Measurements from ENCODE around the gene TRAPPC8.
"Not testable (repeated sequence)": the region's sequence is repeated elsewhere in the genome, so short reads cannot be mapped to it uniquely, and the experiment has no call there.

DNA sequence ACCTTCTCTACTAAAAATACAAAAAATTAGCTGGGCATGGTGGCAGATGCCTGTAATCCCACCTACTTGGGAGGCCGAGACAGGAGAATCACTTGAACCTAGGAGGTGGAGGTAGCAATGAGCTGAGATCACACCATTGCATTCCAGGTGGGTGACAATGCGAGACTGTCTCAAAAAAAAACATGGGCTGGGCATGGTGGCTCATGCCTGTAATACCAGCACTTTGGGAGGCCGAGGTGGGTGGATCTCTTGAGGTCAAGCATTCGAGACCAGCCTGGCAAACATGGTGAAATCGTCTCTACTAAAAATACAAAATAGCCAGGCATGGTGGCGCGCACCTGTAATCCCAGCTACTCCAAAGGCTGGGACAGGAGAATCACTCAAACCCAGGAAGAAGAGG lies 43.2 kb downstream of the TRAPPC8 start:
- TF ChIP-seq POLR2AphosphoS5 (IDR thresholded peaks at IDR 0.05; ENCODE audit: low read depth, low read length); TAF1 (IDR thresholded peaks at IDR 0.05; ENCODE audit: borderline replicate concordance, low read depth, low read length); POLR2A (IDR thresholded peaks at IDR 0.05; ENCODE audit: low read depth, low read length): not testable (repeated sequence)
